Lung (tissue), 16 donors: ENCODE data around the gene CENPU. TPM values are rescaled to one million over a fixed set of nuclear protein-coding genes. Genes with fewer than 3 reads are reported as not detected.
A peak's percentile ranks its signal among the peaks of the same experiment; 100 is the strongest.
"Not testable (repeated sequence)": the region's sequence is repeated elsewhere in the genome, so short reads cannot be mapped to it uniquely, and the experiment has no call there.

Experiments used
- ATAC-seq: fragments of 200-7000 bp; cut with Tn5 transposase; one replicate; pipeline ENCODE4 v1.9.1; 2020; ENCODE audit warnings: moderate number of reproducible peaks; ENCODE audit not compliant: insufficient read depth, low FRiP score
- DNase-seq, 3 donors: peaks; one replicate each; pipeline ENCODE4 v3.0.0-alpha.2; 2013 to 2017
- H3K27ac ChIP-seq, 2 donors: one replicate each; pipeline ENCODE4 v1.5.1; 2013; ENCODE audit warnings: mild to moderate bottlenecking in 2 of 2, moderate library complexity in 2 of 2, control low read depth in 1 of 2, inconsistent platforms in 1 of 2, low read depth in 1 of 2, low read length in 1 of 2
- H3K27me3 ChIP-seq, 3 donors: one replicate each; pipeline ENCODE4 v1.5.1; 2013; ENCODE audit warnings: low read length in 2 of 3; ENCODE audit not compliant: control insufficient read depth in 3 of 3, insufficient read depth in 3 of 3
- H3K36me3 ChIP-seq, 4 donors: one replicate each; pipeline ENCODE4 v1.5.1; 2013; ENCODE audit warnings: low read length in 4 of 4, mild to moderate bottlenecking in 1 of 4, moderate library complexity in 1 of 4; ENCODE audit not compliant: control insufficient read depth in 4 of 4, insufficient read depth in 4 of 4
- H3K4me1 ChIP-seq, 5 donors: one replicate each; pipeline ENCODE4 v1.5.1; 2013; ENCODE audit warnings: low read length in 5 of 5, mild to moderate bottlenecking in 2 of 5, moderate library complexity in 1 of 5; ENCODE audit not compliant: control insufficient read depth in 5 of 5, insufficient read depth in 5 of 5
- H3K4me3 ChIP-seq: one replicate; pipeline ENCODE4 v1.5.1; 2013; ENCODE audit warnings: mild to moderate bottlenecking, control low read depth, moderate library complexity
- H3K9ac ChIP-seq, 2 donors: one replicate each; pipeline ENCODE4 v1.5.1; 2013; ENCODE audit warnings: low read length in 2 of 2, control low read depth in 1 of 2; ENCODE audit not compliant: insufficient read depth in 1 of 2
- H3K9me3 ChIP-seq, 4 donors: one replicate each; pipeline ENCODE4 v1.5.1; 2013; ENCODE audit warnings: low read length in 3 of 4, mild to moderate bottlenecking in 1 of 4, moderate library complexity in 1 of 4; ENCODE audit not compliant: control insufficient read depth in 4 of 4, insufficient read depth in 3 of 4
- CTCF ChIP-seq: IDR thresholded peaks from 2 replicates; pipeline ENCODE4 v1.5.1; 2012; ENCODE audit warnings: mild to moderate bottlenecking; ENCODE audit errors: control extremely low read depth, extremely low read depth
- WGBS, 2 donors: extraction: QIAGEN DNeasy Blood & Tissue Kit; methylation state at CpG; one replicate each; pipeline ENCODE4 v1.1.7; 2013; 5-methylcytosine and 5-hydroxymethylcytosine counted together
- long read RNA-seq, 5 donors: transcript quantifications; one replicate each; lab custom pipeline, GENCODE V29; 2026
- polyA plus RNA-seq, 2 donors: library from polyadenylated mRNA; stranded (reverse); fragments of 200-250 nt; gene quantifications; one replicate each; pipeline ENCODE4 v1.2.1, GENCODE V29; 2013
- total RNA-seq, 2 donors: library from RNA; depleted of rRNA in 1 of 2; stranded (reverse); fragments of >200 nt in 1 of 2; gene quantifications; one replicate each; pipeline ENCODE4 v1.2.1, GENCODE V29; 2014 to 2021
- donor health status: control.
- donor health status: control.
- donor health status: Bipolar disorder and iron deficiency.
- donor health status: healthy.
- donor health status: DM: yes; HTN: yes; CAD: no.

Gene CENPU
- total RNA-seq (1 to 10 TPM; 3.6 to 8.6 TPM), polyA plus RNA-seq (10 to 100 TPM in 1 of 2 donors, 1 to 10 TPM in 1; 2.1 to 11.7 TPM)
- long read RNA-seq, donor 1, transcript CENPU-202 (2 exons, 723 nt), result major isoform, 8 of 12 reads
- long read RNA-seq, donor 1, partial matches to known transcripts, result 0 of 12 reads
- long read RNA-seq, donor 1, other reads (novel, unspliced or antisense), result 0 of 12 reads
- long read RNA-seq, donor 2, partial matches to known transcripts, result 0 of 2 reads
- long read RNA-seq, donor 2, other reads (novel, unspliced or antisense), result 0 of 2 reads
- long read RNA-seq, donor 3, partial matches to known transcripts, result 0 of 1 reads
- long read RNA-seq, donor 3, other reads (novel, unspliced or antisense), result 0 of 1 reads
- long read RNA-seq, donor 4, partial matches to known transcripts, result 6 of 9 reads
- long read RNA-seq, donor 4, other reads (novel, unspliced or antisense), result 0 of 9 reads
- long read RNA-seq, donor 5, transcript CENPU-202 (2 exons, 723 nt), result major isoform, 6 of 10 reads
- long read RNA-seq, donor 5, partial matches to known transcripts, result 0 of 10 reads
- long read RNA-seq, donor 5, other reads (novel, unspliced or antisense), result 0 of 10 reads

- no peaks in the 10 kb centered on the region for H3K9me3 ChIP-seq
- H3K4me3 ChIP-seq, result peak within 1 kb of the TSS; percentile 64
- H3K27ac ChIP-seq, result peak within 1 kb of the TSS; percentile 58 to 63
- H3K36me3 ChIP-seq, result peaks cover 0 to 6% (median 1%) of the 10 kb centered on the region in 4 donors
- peak; percentile 98 for ATAC-seq
- H3K9ac ChIP-seq, result peak within 1 kb of the TSS; percentile 44 to 83
- peaks cover 0 to 20% (median 4%) of the 10 kb centered on the region in 5 donors for H3K4me1 ChIP-seq
- TF ChIP-seq CTCF, result peak; percentile 1
- DNase-seq, result peak; percentile 99 to 100 (median 99)
- H3K27me3 ChIP-seq, result no peaks in the 10 kb centered on the region
- 0% methylated on average over 68 to 69 of the region's 69 CpGs for WGBS, 2 donors
Measured at GRCh38 chr4:184733654-184734524, at the start of gene CENPU. Gene CENPU, minus strand, starts transcription at chr4:184734096. Its CDS starts 34 bp downstream, at chr4:184734062.

GRCh38 chr4:184782731-184783373 lies 49.0 kb upstream of the CENPU start:
- ATAC-seq (no peak), DNase-seq (no peak)
- peak overlapping the region in 1 of 2 donors; percentile 8 for H3K27ac ChIP-seq
- H3K27me3 ChIP-seq, result no peaks in the 10 kb centered on the region
- WGBS, 2 donors, result 22 to 56% methylated on average over 17 of the region's 17 CpGs
- H3K4me3 ChIP-seq, result no peak overlapping the region
- peaks cover 0 to 34% (median 17%) of the 10 kb centered on the region in 4 donors for H3K36me3 ChIP-seq
- H3K9me3 ChIP-seq, result no peaks in the 10 kb centered on the region
- H3K9ac ChIP-seq, result no peak overlapping the region
- TF ChIP-seq CTCF, result no peak
- H3K4me1 ChIP-seq, result peaks cover 0 to 1% (median 0%) of the 10 kb centered on the region in 5 donors

- not testable (repeated sequence) for ATAC-seq, H3K4me3 ChIP-seq, H3K9me3 ChIP-seq, H3K9ac ChIP-seq, H3K27ac ChIP-seq, H3K4me1 ChIP-seq, DNase-seq, H3K27me3 ChIP-seq
- WGBS, 2 donors, result 94 to 96% methylated on average over 4 of the region's 4 CpGs
- H3K36me3 ChIP-seq, result peaks cover 0 to 30% (median 9%) of the 10 kb centered on the region in 4 donors
Measured at GRCh38 chr4:184779160-184779559, 45.3 kb upstream of the CENPU start.
